IMR-90 (cell line): Measurements from ENCODE around the gene RBFOX2.

ENCODE experiments used
- CTCF ChIP-seq: conservative IDR thresholded peaks from 2 replicates; pipeline ENCODE4 v1.5.1; 2012; ENCODE audit warnings: mild to moderate bottlenecking, low read depth, low read length, improper control_type of control experiment
- ELK1 ChIP-seq: fragments of 150-350 bp; IDR thresholded peaks from 2 replicates; pipeline ENCODE4 v1.6.1; 2016; ENCODE audit warnings: low read depth, mild to moderate bottlenecking, low read length, moderate library complexity, borderline replicate concordance

- TF ChIP-seq ELK1 (no peak), CTCF (no peak)
Measured at GRCh38 chr22:36002084-36002483, 26.5 kb downstream of the RBFOX2 start.
